Gastrocnemius medialis (tissue), 4 donors: ENCODE results near the gene PSMC2.

Source experiments
- CTCF ChIP-seq, 5 experiments: fragments of 450-650 bp in 3 of 5; fragments of 200-600 bp in 2 of 5; sonication (generic) in 2 of 5; IDR thresholded peaks in 4 of 5; conservative IDR thresholded peaks in 1 of 5; 1 replicate in 4 of 5; 2 replicates in 1 of 5; pipeline ENCODE4 v1.5.1; 2016 to 2019; ENCODE audit warnings: antibody characterized with exemption in 5 of 5, mild to moderate bottlenecking in 3 of 5, moderate library complexity in 3 of 5
- POLR2A ChIP-seq, 2 donors: fragments of 450-650 bp; IDR thresholded peaks; one replicate each; pipeline ENCODE4 v1.6.1; 2017; ENCODE audit warnings: antibody characterized with exemption in 2 of 2, mild to moderate bottlenecking in 2 of 2, moderate library complexity in 2 of 2

- no peak for TF ChIP-seq CTCF (IDR thresholded peaks at IDR 0.05 in 4 of 5, conservative IDR thresholded peaks at IDR 0.05 in 1 of 5)
- no peak for TF ChIP-seq POLR2A (IDR thresholded peaks at IDR 0.05)
Measured at GRCh38 chr7:103338864-103339263, 8.6 kb upstream of the PSMC2 start.
